Endothelial cell of umbilical vein (primary cell): Measurements from ENCODE around the gene FABP6. TPM values are rescaled to one million over a fixed set of nuclear protein-coding genes. Genes with fewer than 3 reads are reported as not detected.

Experiments used
- BruUV-seq: library from RNA; stranded (reverse); fragments of 400-500 nt; replicated peaks from 2 replicates; lab custom pipeline; 2021; lab: Mats Ljungman, UMichigan
- CTCF ChIA-PET: fragments of 300-600, 350-600 bp; sonication (Branson Sonifier 250); formaldehyde crosslinking; loops from one replicate; lab custom pipeline; 2021; ENCODE audit warnings: antibody characterized with exemption, inconsistent platforms; lab: Charles Lee
- POLR2A ChIA-PET: fragments of 300-600, 350-600 bp; sonication (Branson Sonifier 250); formaldehyde crosslinking; loops from one replicate; lab custom pipeline; 2021; ENCODE audit warnings: antibody characterized with exemption, inconsistent platforms; lab: Charles Lee
- DNase-seq: peaks from one replicate; pipeline ENCODE4 v3.0.0-alpha.2; 2011; ENCODE audit warnings: low read depth, low spot score
- FAIRE-seq: peaks from 2 replicates; lab custom pipeline; 2011; peaks lifted over from hg19 to GRCh38; lab: Jason Lieb, UNC
- H2AFZ ChIP-seq: 2 replicates; pipeline ENCODE4 v1.6.0; 2012; ENCODE audit warnings: low read depth, low read length, control low read depth, inconsistent platforms
- H3K27ac ChIP-seq: 2 replicates; pipeline ENCODE4 v1.5.1; 2011; ENCODE audit warnings: low read depth, mild to moderate bottlenecking, control low read depth, low read length, moderate library complexity; ENCODE audit not compliant: insufficient read depth
- H3K27me3 ChIP-seq, 2 experiments: 2 replicates each; pipeline versions ENCODE4 v1.6.0 to v1.6.1; 2011; ENCODE audit warnings: low read length in 2 of 2, mixed read lengths in 1 of 2; ENCODE audit not compliant: control insufficient read depth in 2 of 2, insufficient read depth in 2 of 2
- H3K36me3 ChIP-seq, 2 experiments: 2 replicates in 1 of 2; 3 replicates in 1 of 2; pipeline ENCODE4 v1.5.1; 2011; ENCODE audit warnings: low read length in 2 of 2, mild to moderate bottlenecking in 1 of 2, moderate library complexity in 1 of 2; ENCODE audit not compliant: control insufficient read depth in 2 of 2, insufficient read depth in 2 of 2; ENCODE audit errors: extremely low read depth in 1 of 2
- H3K4me1 ChIP-seq: 3 replicates; pipeline ENCODE4 v1.5.1; 2011; ENCODE audit warnings: mild to moderate bottlenecking, low read length; ENCODE audit not compliant: control insufficient read depth, insufficient read depth; ENCODE audit errors: extremely low read depth
- H3K4me2 ChIP-seq: 2 replicates; pipeline ENCODE4 v1.6.1; 2011; ENCODE audit warnings: low read length, control low read depth, mixed read lengths; ENCODE audit not compliant: insufficient read depth
- H3K4me3 ChIP-seq, 3 experiments: fragments of 200-600 bp in 1 of 3; sonication (generic), shearing (Covaris generic) in 1 of 3; replicated peaks in 1 of 3; 2 replicates each; pipeline ENCODE4 v1.5.1; 2011 to 2016; ENCODE audit warnings: control low read depth in 3 of 3, low read length in 3 of 3, mild to moderate bottlenecking in 2 of 3, inconsistent platforms in 1 of 3, low read depth in 1 of 3, moderate library complexity in 1 of 3; ENCODE audit not compliant: insufficient read depth in 1 of 3
- H3K79me2 ChIP-seq: 2 replicates; pipeline ENCODE4 v1.6.0; 2012; ENCODE audit warnings: low read length, inconsistent platforms; ENCODE audit not compliant: control insufficient read depth, insufficient read depth
- H3K9ac ChIP-seq: replicated peaks from 2 replicates; pipeline ENCODE3; 2011; ENCODE audit warnings: low read length, control low read depth; ENCODE audit not compliant: insufficient read depth; ENCODE audit errors: extremely low read depth
- H3K9me1 ChIP-seq: replicated peaks from 3 replicates; pipeline ENCODE4 v1.6.0; 2011; ENCODE audit warnings: mild to moderate bottlenecking, low read length; ENCODE audit not compliant: control insufficient read depth, insufficient read depth; ENCODE audit errors: extremely low read depth
- H3K9me3 ChIP-seq: replicated peaks from 2 replicates; pipeline ENCODE4 v1.5.1; 2012; ENCODE audit warnings: low read length, inconsistent platforms; ENCODE audit not compliant: control insufficient read depth, insufficient read depth
- H4K20me1 ChIP-seq: replicated peaks from 2 replicates; pipeline ENCODE3; 2011; ENCODE audit warnings: mild to moderate bottlenecking, low read length; ENCODE audit not compliant: control insufficient read depth, insufficient read depth; ENCODE audit errors: extremely low read depth
- CTCF ChIP-seq, 2 donors: IDR thresholded peaks; 1 replicate in 1 of 2; 2 replicates in 1 of 2; pipeline ENCODE4 v1.5.1; 2011; ENCODE audit warnings: low read length in 2 of 2, mild to moderate bottlenecking in 2 of 2, moderate library complexity in 2 of 2, control low read depth in 1 of 2, inconsistent platforms in 1 of 2, low read depth in 1 of 2; ENCODE audit not compliant: insufficient read depth in 1 of 2; ENCODE audit errors: extremely low read depth in 1 of 2
- EZH2 ChIP-seq: IDR thresholded peaks from 2 replicates; pipeline ENCODE4 v1.6.1; 2012; ENCODE audit warnings: borderline replicate concordance, low read depth, mild to moderate bottlenecking, moderate library complexity, low read length, inconsistent platforms; ENCODE audit not compliant: severe bottlenecking
- FOS ChIP-seq: IDR thresholded peaks from 2 replicates; pipeline ENCODE4 v1.6.1; 2011; ENCODE audit warnings: mild to moderate bottlenecking, low read length, moderate library complexity, borderline replicate concordance; ENCODE audit not compliant: insufficient read depth
- GATA2 ChIP-seq: IDR thresholded peaks from 2 replicates; pipeline ENCODE4 v1.7.0; 2011; ENCODE audit warnings: low read depth, mild to moderate bottlenecking, moderate library complexity, mixed read lengths, low read length; ENCODE audit not compliant: insufficient read length, insufficient read depth
- JUN ChIP-seq: IDR thresholded peaks from 2 replicates; pipeline ENCODE4 v1.6.1; 2011; ENCODE audit warnings: borderline replicate concordance, low read depth; ENCODE audit not compliant: insufficient read length, insufficient read depth
- MAX ChIP-seq: IDR thresholded peaks from 2 replicates; pipeline ENCODE4 v1.6.1; 2011; ENCODE audit not compliant: insufficient read depth, insufficient read length
- MYC ChIP-seq: IDR thresholded peaks from one replicate; pipeline ENCODE4 v1.6.1; 2011; ENCODE audit warnings: mild to moderate bottlenecking, low read depth, low read length
- POLR2A ChIP-seq: IDR thresholded peaks from 2 replicates; pipeline ENCODE4 v1.6.1; 2012; ENCODE audit warnings: low read depth, mild to moderate bottlenecking, control low read depth, low read length
- POLR2AphosphoS5 ChIP-seq: IDR thresholded peaks from 2 replicates; pipeline ENCODE4 v1.6.1; 2012; ENCODE audit warnings: low read depth, mild to moderate bottlenecking, control low read depth, low read length, moderate library complexity; ENCODE audit not compliant: insufficient read depth
- dilution Hi-C: fragments of 300-500 bp; cut with MboI; formaldehyde crosslinking; loops from one replicate; pipeline ENCODE4 v1.15.0; 2019; ENCODE audit warnings: low sequenced_read_pairs; ENCODE audit not compliant: extremely low pct_ligation_motif_present
- intact Hi-C: fragments of 100-400 bp; cut with micrococcal nuclease; formaldehyde crosslinking; loops from one replicate; pipeline ENCODE4 v1.10.0; 2022
- polyA plus RNA-seq, 4 experiments: library from polyadenylated mRNA; depleted of rRNA in 3 of 4; stranded (reverse) in 3 of 4; unstranded in 1 of 4; fragments of >200 nt; gene quantifications; 2 replicates each; pipeline versions ENCODE4 v1.2.1 to v1.2.3, GENCODE V29; 2011 to 2012; ENCODE audit warnings: missing spikeins in 1 of 4
- total RNA-seq: library from RNA; stranded (reverse); gene quantifications from 2 replicates; pipeline ENCODE4 v1.2.3, GENCODE V29; 2021

The FABP6 gene
- total and polyA plus RNA-seq, 2 donors (not counting 3 experiments of a cell fraction or from before 2014, with no cell fraction given): not detected

GRCh38 chr5:160274483-160274931 is 45.2 kb downstream of the FABP6 start:
- Histone ChIP-seq H3K9ac (no peak overlapping the region), H4K20me1 (no peaks in the 10 kb centered on the region), H3K36me3 (peaks cover 3 to 5% of the 10 kb centered on the region in 2 experiments), H3K4me3 (no peak overlapping the region), H3K9me3 (no peaks in the 10 kb centered on the region), H3K9me1 (no peaks in the 10 kb centered on the region), H3K4me1 (peaks cover 34% of the 10 kb centered on the region), H3K27ac (peak overlapping the region; percentile 50), H3K27me3 (no peaks in the 10 kb centered on the region), H3K79me2 (no peaks in the 10 kb centered on the region), H2AFZ (no peak overlapping the region), H3K4me2 (peak overlapping the region; percentile 7)
- ChIA-PET CTCF (interaction anchor here (1.9 kb wide), 1 partner anchor 252 kb away, joined by 5 read pairs; no protein-coding TSS in a partner anchor), POLR2A (no interaction called here)
- dilution Hi-C loops: no loop called here
- intact Hi-C loops: loop anchor here (5.0 kb wide), 1 partner anchor 192 kb away; no protein-coding TSS in a partner anchor
- no TSS peak for BruUV-seq
- TF ChIP-seq CTCF (IDR thresholded peaks at IDR 0.05; ENCODE audit: extremely low read depth in 1 of 2, insufficient read depth in 1 of 2, low read depth in 1 of 2, low read length in 2 of 2): no peak
- no peak for TF ChIP-seq EZH2
- TF ChIP-seq MYC: no peak
- no peak for TF ChIP-seq FOS
- TF ChIP-seq GATA2: no peak
- TF ChIP-seq JUN: no peak
- TF ChIP-seq POLR2A: no peak
- no peak for TF ChIP-seq MAX
- no peak for TF ChIP-seq POLR2AphosphoS5
- FAIRE-seq: peak; percentile 63
- peak; percentile 68 for DNase-seq
